HL-60 (cell line): ENCODE data around the gene WWOX.

ENCODE experiments used
- DNase-seq, 2 experiments: peaks; one replicate each; pipeline ENCODE4 v3.0.0-alpha.2; 2010 to 2020; ENCODE audit warnings: low read depth in 1 of 2, low spot score in 1 of 2
- H3K27ac ChIP-seq: fragments of 250-450 bp; sonication (Bioruptor Pico); replicated peaks from 2 replicates; pipeline ENCODE4 v1.5.1; 2020; ENCODE audit warnings: mild to moderate bottlenecking, moderate library complexity
- H3K27me3 ChIP-seq: fragments of 250-450 bp; sonication (Bioruptor Pico); 2 replicates; pipeline ENCODE4 v1.5.1; 2021; ENCODE audit warnings: mild to moderate bottlenecking, moderate library complexity; ENCODE audit not compliant: insufficient read depth, poor library complexity, severe bottlenecking
- H3K4me3 ChIP-seq: replicated peaks from 2 replicates; pipeline ENCODE4 v1.5.1; 2011; ENCODE audit warnings: mild to moderate bottlenecking, control low read depth, low read length; ENCODE audit not compliant: insufficient read depth
- GABPA ChIP-seq: IDR thresholded peaks from 2 replicates; pipeline ENCODE4 v1.6.1; 2012; ENCODE audit warnings: low read depth
- POLR2AphosphoS5 ChIP-seq: IDR thresholded peaks from 2 replicates; pipeline ENCODE4 v1.6.1; 2012; ENCODE audit warnings: low read depth
- SPI1 ChIP-seq: IDR thresholded peaks from 2 replicates; pipeline ENCODE4 v1.6.1; 2012; ENCODE audit warnings: low read depth, mild to moderate bottlenecking, borderline replicate concordance
- TF ChIP-seq, protein P1 (sequence below): IDR thresholded peaks from one replicate; pipeline ENCODE4 v1.5.1; 2011; ENCODE audit warnings: low read length, control low read depth, inconsistent platforms; ENCODE audit not compliant: insufficient read depth
- TF ChIP-seq, protein P2 (sequence below): IDR thresholded peaks from 2 replicates; pipeline ENCODE4 v1.6.1; 2012; ENCODE audit warnings: low read depth; ENCODE audit not compliant: insufficient replicate concordance

WWOX gene

DNA sequence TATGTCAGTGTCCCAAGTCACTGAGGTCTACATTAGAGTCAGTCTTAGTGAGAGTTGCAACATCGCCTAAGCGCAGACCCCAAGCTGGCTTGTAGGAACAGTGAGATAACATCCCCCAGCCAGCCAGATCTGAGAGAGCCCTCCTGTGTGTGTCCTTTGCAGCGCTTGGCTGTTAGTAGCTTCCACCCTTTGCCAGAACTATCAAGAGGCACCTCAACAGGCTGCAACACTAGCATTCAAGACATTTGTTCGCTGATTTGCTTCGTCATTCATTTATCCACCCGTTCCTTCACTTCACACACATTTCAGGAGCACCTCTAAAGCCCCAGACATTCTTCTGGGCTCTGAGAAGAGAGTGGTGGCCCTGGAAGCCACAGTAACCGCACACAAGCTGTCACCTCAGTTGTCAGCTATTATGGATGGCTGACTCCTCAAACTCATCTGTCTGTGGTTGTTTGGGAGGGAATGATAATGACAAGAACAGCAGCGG, 289.6 kb downstream of the WWOX start:
- no peak for DNase-seq

DNA sequence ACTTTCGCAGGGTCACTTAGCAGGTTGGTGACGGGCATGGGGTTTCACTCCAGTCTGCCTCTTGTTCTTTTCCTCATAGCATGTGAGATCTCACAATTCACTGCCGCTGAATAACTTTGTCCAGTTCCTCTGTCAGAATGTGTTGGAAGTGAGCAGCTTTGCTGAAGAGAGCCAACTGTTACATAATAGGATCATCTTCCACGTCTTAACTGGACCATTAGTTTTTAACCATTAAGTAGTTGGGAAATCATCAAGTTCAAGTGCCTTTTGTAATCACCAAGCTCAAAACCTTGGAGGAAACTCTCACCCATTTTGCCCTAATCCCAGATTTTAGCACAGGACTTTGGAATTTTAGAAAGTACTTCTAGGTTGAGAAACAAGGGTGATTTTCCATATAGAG, 290.6 kb downstream of the WWOX start:
- Histone ChIP-seq H3K4me3 (no peak overlapping the region), H3K27me3 (no peaks in the 10 kb centered on the region), H3K27ac (no peak overlapping the region)
- TF ChIP-seq, protein P1, sequence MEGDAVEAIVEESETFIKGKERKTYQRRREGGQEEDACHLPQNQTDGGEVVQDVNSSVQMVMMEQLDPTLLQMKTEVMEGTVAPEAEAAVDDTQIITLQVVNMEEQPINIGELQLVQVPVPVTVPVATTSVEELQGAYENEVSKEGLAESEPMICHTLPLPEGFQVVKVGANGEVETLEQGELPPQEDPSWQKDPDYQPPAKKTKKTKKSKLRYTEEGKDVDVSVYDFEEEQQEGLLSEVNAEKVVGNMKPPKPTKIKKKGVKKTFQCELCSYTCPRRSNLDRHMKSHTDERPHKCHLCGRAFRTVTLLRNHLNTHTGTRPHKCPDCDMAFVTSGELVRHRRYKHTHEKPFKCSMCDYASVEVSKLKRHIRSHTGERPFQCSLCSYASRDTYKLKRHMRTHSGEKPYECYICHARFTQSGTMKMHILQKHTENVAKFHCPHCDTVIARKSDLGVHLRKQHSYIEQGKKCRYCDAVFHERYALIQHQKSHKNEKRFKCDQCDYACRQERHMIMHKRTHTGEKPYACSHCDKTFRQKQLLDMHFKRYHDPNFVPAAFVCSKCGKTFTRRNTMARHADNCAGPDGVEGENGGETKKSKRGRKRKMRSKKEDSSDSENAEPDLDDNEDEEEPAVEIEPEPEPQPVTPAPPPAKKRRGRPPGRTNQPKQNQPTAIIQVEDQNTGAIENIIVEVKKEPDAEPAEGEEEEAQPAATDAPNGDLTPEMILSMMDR = no peak
- TF ChIP-seq GABPA (no peak), SPI1 (no peak), POLR2AphosphoS5 (no peak)
- TF ChIP-seq, protein P2, sequence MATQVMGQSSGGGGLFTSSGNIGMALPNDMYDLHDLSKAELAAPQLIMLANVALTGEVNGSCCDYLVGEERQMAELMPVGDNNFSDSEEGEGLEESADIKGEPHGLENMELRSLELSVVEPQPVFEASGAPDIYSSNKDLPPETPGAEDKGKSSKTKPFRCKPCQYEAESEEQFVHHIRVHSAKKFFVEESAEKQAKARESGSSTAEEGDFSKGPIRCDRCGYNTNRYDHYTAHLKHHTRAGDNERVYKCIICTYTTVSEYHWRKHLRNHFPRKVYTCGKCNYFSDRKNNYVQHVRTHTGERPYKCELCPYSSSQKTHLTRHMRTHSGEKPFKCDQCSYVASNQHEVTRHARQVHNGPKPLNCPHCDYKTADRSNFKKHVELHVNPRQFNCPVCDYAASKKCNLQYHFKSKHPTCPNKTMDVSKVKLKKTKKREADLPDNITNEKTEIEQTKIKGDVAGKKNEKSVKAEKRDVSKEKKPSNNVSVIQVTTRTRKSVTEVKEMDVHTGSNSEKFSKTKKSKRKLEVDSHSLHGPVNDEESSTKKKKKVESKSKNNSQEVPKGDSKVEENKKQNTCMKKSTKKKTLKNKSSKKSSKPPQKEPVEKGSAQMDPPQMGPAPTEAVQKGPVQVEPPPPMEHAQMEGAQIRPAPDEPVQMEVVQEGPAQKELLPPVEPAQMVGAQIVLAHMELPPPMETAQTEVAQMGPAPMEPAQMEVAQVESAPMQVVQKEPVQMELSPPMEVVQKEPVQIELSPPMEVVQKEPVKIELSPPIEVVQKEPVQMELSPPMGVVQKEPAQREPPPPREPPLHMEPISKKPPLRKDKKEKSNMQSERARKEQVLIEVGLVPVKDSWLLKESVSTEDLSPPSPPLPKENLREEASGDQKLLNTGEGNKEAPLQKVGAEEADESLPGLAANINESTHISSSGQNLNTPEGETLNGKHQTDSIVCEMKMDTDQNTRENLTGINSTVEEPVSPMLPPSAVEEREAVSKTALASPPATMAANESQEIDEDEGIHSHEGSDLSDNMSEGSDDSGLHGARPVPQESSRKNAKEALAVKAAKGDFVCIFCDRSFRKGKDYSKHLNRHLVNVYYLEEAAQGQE = no peak
- no peak for DNase-seq

More for the DNA sequence above, 289.6 kb downstream of the WWOX start:
- no peaks in the 10 kb centered on the region for H3K27me3 ChIP-seq
- no peak overlapping the region for H3K27ac ChIP-seq
- no peak overlapping the region for H3K4me3 ChIP-seq
- TF ChIP-seq, protein P2 = no peak
- TF ChIP-seq SPI1 = no peak

DNA sequence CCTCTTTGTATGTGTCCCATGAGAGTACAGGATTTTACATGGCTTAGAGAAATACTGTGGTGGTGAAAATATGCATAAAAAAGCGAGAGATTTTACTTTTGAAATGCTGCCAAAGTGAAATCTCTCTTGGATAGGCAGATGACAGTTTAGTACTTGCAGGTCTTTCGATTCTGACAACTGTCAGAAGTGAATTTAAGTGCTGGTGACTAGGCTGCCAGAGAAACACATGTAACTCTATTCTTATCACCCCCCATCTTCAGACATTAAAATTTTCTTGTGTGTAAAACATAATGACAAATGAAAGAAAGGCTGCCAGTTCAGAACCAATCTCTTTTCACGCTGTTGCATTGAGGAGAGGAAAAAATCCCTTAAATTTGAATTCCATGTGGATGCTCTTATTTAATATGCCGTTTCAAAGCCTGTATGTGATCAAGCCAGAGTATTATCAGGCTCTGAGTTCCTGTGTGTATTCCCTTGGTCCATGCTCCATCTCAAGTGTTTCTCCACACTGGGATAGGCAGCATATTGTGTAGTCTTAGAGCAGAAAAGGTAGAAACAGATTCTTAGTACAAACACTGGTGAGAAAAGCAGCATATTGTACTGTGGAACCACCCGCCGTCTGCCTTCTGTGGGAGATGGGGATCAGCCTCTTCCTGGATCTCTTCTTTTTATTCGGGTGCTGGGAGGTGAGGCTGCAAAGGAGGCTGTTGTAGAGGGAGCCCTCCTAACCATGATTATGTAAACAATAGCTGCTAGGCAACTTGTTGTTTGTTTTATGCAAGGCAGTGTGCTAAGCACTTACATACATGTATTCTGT, 291.3 kb downstream of the WWOX start:
- DNase-seq = no peak
- H3K4me3 ChIP-seq = no peak overlapping the region
- TF ChIP-seq, protein P1 = no peak
- no peak for TF ChIP-seq GABPA
- TF ChIP-seq, protein P2 = no peak
- no peak for TF ChIP-seq SPI1
- TF ChIP-seq POLR2AphosphoS5 = no peak
- no peaks in the 10 kb centered on the region for H3K27me3 ChIP-seq
- H3K27ac ChIP-seq = no peak overlapping the region
